Neural progenitor cell (in vitro differentiated cells): ENCODE measurements around the gene GSG1.

Experiments used
- EZH2 ChIP-seq: fragments of 200-600 bp; sonication (generic); IDR thresholded peaks from 2 replicates; pipeline ENCODE4 v1.6.1; 2017; ENCODE audit warnings: antibody characterized with exemption, mild to moderate bottlenecking, moderate library complexity
- TF ChIP-seq, protein P1 (sequence below): fragments of 200-600 bp; sonication (generic); IDR thresholded peaks from 2 replicates; pipeline ENCODE4 v1.5.1; 2017; ENCODE audit warnings: antibody characterized with exemption, mild to moderate bottlenecking

DNA sequence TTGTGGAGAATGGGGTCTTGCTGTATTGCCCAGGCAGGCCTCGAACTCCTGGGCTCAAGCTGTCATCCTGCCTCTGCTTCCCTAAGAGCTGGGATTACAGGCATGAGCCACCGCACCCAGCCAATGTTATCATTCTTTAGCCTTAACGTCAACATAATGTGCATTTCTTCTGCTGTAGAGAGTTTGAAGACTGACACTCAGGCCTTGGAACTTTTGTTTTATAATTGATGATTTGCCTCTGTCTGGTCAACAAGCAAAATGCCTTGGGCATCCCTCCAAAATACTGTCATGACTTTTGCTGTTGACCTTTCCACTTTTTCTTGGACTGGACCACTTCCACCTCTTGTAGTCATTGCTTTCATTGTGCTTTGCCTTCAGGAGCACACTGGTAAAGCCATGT, 30.3 kb downstream of the GSG1 start:
- TF ChIP-seq, protein P1, sequence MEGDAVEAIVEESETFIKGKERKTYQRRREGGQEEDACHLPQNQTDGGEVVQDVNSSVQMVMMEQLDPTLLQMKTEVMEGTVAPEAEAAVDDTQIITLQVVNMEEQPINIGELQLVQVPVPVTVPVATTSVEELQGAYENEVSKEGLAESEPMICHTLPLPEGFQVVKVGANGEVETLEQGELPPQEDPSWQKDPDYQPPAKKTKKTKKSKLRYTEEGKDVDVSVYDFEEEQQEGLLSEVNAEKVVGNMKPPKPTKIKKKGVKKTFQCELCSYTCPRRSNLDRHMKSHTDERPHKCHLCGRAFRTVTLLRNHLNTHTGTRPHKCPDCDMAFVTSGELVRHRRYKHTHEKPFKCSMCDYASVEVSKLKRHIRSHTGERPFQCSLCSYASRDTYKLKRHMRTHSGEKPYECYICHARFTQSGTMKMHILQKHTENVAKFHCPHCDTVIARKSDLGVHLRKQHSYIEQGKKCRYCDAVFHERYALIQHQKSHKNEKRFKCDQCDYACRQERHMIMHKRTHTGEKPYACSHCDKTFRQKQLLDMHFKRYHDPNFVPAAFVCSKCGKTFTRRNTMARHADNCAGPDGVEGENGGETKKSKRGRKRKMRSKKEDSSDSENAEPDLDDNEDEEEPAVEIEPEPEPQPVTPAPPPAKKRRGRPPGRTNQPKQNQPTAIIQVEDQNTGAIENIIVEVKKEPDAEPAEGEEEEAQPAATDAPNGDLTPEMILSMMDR: no peak
- no peak for TF ChIP-seq EZH2
